PC-9 (cell line): Measurements from ENCODE around the gene PGA4.

Experiments used
- CTCF ChIP-seq: fragments of 200-600 bp; sonication (generic); conservative IDR thresholded peaks from 2 replicates; pipeline ENCODE4 v1.6.1; 2017; ENCODE audit warnings: mixed run types, antibody characterized with exemption, mild to moderate bottlenecking, moderate library complexity
- EZH2 ChIP-seq: fragments of 200-600 bp; sonication (generic); IDR thresholded peaks from 2 replicates; pipeline ENCODE4 v1.8.0; 2017; ENCODE audit warnings: antibody characterized with exemption, low read depth

GRCh38 chr11:61172888-61173287 is 49.3 kb upstream of the PGA4 start:
- TF ChIP-seq CTCF (no peak), EZH2 (no peak)
